Measurements from ENCODE around the gene ARRDC2. TPM values are rescaled to one million over a fixed set of nuclear protein-coding genes. Genes with fewer than 3 reads are reported as not detected.
A peak's percentile ranks its signal among the peaks of the same experiment; 100 is the strongest.

ARRDC2 gene
- total RNA-seq, 1 donor from 2014 or later: 2.6 TPM

DNA sequence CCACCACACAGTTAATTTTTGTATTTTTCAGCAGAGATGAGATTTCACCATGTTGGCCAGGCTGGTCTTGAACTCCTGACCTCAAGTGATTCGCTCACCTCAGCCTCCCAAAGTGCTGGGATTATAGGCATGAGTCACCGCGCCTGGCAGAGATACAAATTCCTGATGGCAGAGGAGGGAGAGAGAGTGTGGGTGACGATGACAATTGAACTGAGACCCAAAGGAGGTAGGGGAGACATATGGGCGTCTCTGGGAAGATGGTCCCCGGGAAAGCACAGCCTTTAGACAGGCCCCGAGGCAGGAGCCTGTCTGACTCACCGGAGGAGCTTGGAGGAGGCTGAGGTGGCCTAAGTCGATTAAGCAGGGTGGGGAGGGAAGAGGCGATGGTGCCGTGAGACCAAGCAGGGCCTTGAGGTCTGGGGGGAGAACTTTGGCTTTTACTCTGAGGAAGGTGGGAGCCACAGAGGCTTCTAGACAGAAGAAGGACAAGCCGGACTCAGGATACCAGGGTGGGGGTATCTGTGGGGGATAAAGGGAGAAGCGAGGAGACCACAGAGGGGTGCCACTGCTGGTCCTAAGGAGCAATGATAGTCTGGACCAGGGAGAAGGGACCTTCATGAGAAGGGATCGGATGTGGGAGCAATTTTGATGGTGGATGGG lies 38.2 kb downstream of the ARRDC2 start:
- Histone ChIP-seq H4K20me1 (ENCODE audit: insufficient read depth, low read length) (no peaks in the 10 kb centered on the region), H3K4me3 (ENCODE audit: insufficient read depth, low read depth, low read length) (no peak overlapping the region), H2AFZ (ENCODE audit: low read depth, low read length) (no peak overlapping the region), H3K27me3 (ENCODE audit: insufficient read depth, low read length) (peaks cover 9% of the 10 kb centered on the region), H3K9ac (ENCODE audit: low read length) (no peak overlapping the region), H3K9me3 (ENCODE audit: insufficient read depth, low read depth, low read length) (peaks cover 5% of the 10 kb centered on the region), H3K36me3 (ENCODE audit: insufficient read depth, low read length) (no peaks in the 10 kb centered on the region), H3K27ac (ENCODE audit: low read depth, low read length) (no peak overlapping the region), H3K4me1 (ENCODE audit: insufficient read depth, low read length) (peaks cover 6% of the 10 kb centered on the region), H3K79me2 (ENCODE audit: insufficient read depth, low read length) (no peaks in the 10 kb centered on the region), H3K4me2 (ENCODE audit: low read length) (no peak overlapping the region)
- TF ChIP-seq, protein P1, sequence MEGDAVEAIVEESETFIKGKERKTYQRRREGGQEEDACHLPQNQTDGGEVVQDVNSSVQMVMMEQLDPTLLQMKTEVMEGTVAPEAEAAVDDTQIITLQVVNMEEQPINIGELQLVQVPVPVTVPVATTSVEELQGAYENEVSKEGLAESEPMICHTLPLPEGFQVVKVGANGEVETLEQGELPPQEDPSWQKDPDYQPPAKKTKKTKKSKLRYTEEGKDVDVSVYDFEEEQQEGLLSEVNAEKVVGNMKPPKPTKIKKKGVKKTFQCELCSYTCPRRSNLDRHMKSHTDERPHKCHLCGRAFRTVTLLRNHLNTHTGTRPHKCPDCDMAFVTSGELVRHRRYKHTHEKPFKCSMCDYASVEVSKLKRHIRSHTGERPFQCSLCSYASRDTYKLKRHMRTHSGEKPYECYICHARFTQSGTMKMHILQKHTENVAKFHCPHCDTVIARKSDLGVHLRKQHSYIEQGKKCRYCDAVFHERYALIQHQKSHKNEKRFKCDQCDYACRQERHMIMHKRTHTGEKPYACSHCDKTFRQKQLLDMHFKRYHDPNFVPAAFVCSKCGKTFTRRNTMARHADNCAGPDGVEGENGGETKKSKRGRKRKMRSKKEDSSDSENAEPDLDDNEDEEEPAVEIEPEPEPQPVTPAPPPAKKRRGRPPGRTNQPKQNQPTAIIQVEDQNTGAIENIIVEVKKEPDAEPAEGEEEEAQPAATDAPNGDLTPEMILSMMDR (IDR thresholded peaks at IDR 0.05; ENCODE audit: insufficient read depth, low read depth, low read length): no peak
- no peak for TF ChIP-seq EZH2 (IDR thresholded peaks at IDR 0.05; ENCODE audit: insufficient read depth, low read length)
- DNase-seq (ENCODE audit: low read depth) (peak; percentile 66), FAIRE-seq (no peak)
- Mint-ChIP-seq H3K36me3 (ENCODE audit: low read depth, unreplicated experiment) (no peaks in the 10 kb centered on the region), H3K4me1 (ENCODE audit: low read depth, unreplicated experiment) (peaks cover 5% of the 10 kb centered on the region), H3K27ac (ENCODE audit: unreplicated experiment) (no peak overlapping the region), H3K4me3 (ENCODE audit: unreplicated experiment) (no peak overlapping the region), H3K9me3 (ENCODE audit: unreplicated experiment) (no peaks in the 10 kb centered on the region), H3K27me3 (ENCODE audit: low read depth, unreplicated experiment) (peaks cover 34% of the 10 kb centered on the region)

DNA sequence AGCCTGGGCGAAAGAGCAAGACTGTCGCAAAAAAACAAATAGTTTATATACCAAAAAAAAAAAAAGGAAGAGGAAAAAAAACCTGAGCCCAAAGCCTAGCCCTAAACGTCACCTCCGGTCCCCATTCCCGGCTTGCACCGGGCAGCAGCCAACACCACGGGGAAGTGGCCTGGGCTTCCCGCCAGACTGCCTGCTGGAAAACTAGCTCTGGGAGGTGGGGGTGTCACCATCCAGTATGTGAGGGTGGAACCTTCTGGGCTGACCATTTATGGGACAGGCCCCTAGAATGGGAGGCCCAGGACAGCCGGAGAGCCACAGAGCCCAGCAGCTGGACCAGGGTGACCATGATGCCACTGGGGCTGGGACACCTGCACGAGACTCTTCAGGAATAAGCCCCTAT lies 41.4 kb downstream of the ARRDC2 start:
- Histone ChIP-seq H2AFZ (ENCODE audit: low read depth, low read length) (no peak overlapping the region), H3K9me3 (ENCODE audit: insufficient read depth, low read depth, low read length) (no peaks in the 10 kb centered on the region), H3K4me3 (ENCODE audit: insufficient read depth, low read depth, low read length) (no peak overlapping the region), H3K79me2 (ENCODE audit: insufficient read depth, low read length) (no peaks in the 10 kb centered on the region), H3K36me3 (ENCODE audit: insufficient read depth, low read length) (no peaks in the 10 kb centered on the region), H3K27me3 (ENCODE audit: insufficient read depth, low read length) (peaks cover 2% of the 10 kb centered on the region), H3K4me1 (ENCODE audit: insufficient read depth, low read length) (peaks cover 6% of the 10 kb centered on the region), H3K27ac (ENCODE audit: low read depth, low read length) (no peak overlapping the region), H3K4me2 (ENCODE audit: low read length) (no peak overlapping the region), H3K9ac (ENCODE audit: low read length) (no peak overlapping the region), H4K20me1 (ENCODE audit: insufficient read depth, low read length) (no peaks in the 10 kb centered on the region)
- no peak for TF ChIP-seq EZH2 (IDR thresholded peaks at IDR 0.05; ENCODE audit: insufficient read depth, low read length)
- TF ChIP-seq, protein P1 (IDR thresholded peaks at IDR 0.05; ENCODE audit: insufficient read depth, low read depth, low read length): no peak
- peak; percentile 22 for DNase-seq (ENCODE audit: low read depth)
- no peak for FAIRE-seq
- Mint-ChIP-seq H3K27me3 (ENCODE audit: low read depth, unreplicated experiment) (peaks cover 32% of the 10 kb centered on the region), H3K4me1 (ENCODE audit: low read depth, unreplicated experiment) (peaks cover 5% of the 10 kb centered on the region), H3K4me3 (ENCODE audit: unreplicated experiment) (no peak overlapping the region), H3K36me3 (ENCODE audit: low read depth, unreplicated experiment) (no peaks in the 10 kb centered on the region), H3K9me3 (ENCODE audit: unreplicated experiment) (no peaks in the 10 kb centered on the region), H3K27ac (ENCODE audit: unreplicated experiment) (no peak overlapping the region)

DNA sequence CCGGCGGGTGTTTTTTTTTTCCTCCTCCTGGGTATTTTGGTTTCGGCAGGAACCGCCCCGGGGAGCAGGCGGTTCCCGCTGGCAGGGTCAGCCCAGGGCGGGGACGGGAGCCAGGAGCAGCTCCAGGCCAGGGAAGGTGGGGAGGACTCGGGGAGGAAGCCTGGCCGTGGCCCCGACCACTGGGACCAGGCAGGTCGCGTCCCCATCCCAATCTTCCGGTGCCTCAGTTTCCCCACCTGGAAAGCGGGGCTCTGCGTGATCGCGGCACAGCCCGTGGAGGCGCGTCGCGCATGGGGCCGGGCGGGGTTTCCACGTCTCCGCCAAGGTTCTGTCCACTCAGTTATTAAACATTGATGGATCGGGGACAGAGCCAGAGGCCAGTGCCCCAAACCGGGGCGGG lies 43.9 kb downstream of the ARRDC2 start:
- FAIRE-seq: no peak
- peaks cover 27% of the 10 kb centered on the region for H3K27me3 Mint-ChIP-seq (ENCODE audit: low read depth, unreplicated experiment)

More for the DNA sequence above, 43.9 kb downstream of the ARRDC2 start:
- DNase-seq (ENCODE audit: low read depth): no peak
- Histone ChIP-seq H3K4me1 (ENCODE audit: insufficient read depth, low read length) (no peaks in the 10 kb centered on the region), H3K36me3 (ENCODE audit: insufficient read depth, low read length) (no peaks in the 10 kb centered on the region), H3K4me2 (ENCODE audit: low read length) (no peak overlapping the region), H3K27me3 (ENCODE audit: insufficient read depth, low read length) (peaks cover 2% of the 10 kb centered on the region), H2AFZ (ENCODE audit: low read depth, low read length) (no peak overlapping the region), H3K9ac (ENCODE audit: low read length) (no peak overlapping the region), H3K9me3 (ENCODE audit: insufficient read depth, low read depth, low read length) (no peaks in the 10 kb centered on the region), H3K27ac (ENCODE audit: low read depth, low read length) (no peak overlapping the region), H4K20me1 (ENCODE audit: insufficient read depth, low read length) (no peaks in the 10 kb centered on the region), H3K4me3 (ENCODE audit: insufficient read depth, low read depth, low read length) (no peak overlapping the region), H3K79me2 (ENCODE audit: insufficient read depth, low read length) (no peaks in the 10 kb centered on the region)
- TF ChIP-seq EZH2 (IDR thresholded peaks at IDR 0.05; ENCODE audit: insufficient read depth, low read length): no peak
- TF ChIP-seq, protein P1 (IDR thresholded peaks at IDR 0.05; ENCODE audit: insufficient read depth, low read depth, low read length): no peak
- Mint-ChIP-seq H3K4me3 (ENCODE audit: unreplicated experiment) (no peak overlapping the region), H3K36me3 (ENCODE audit: low read depth, unreplicated experiment) (no peaks in the 10 kb centered on the region), H3K27ac (ENCODE audit: unreplicated experiment) (no peak overlapping the region), H3K9me3 (ENCODE audit: unreplicated experiment) (no peaks in the 10 kb centered on the region), H3K4me1 (ENCODE audit: low read depth, unreplicated experiment) (no peaks in the 10 kb centered on the region)

All from astrocyte (in vitro differentiated cells and primary cell).